ENCODE data around the gene COL6A6. TPM values are rescaled to one million over a fixed set of nuclear protein-coding genes. Genes with fewer than 3 reads are reported as not detected.
"Not testable (repeated sequence)": the region's sequence is repeated elsewhere in the genome, so short reads cannot be mapped to it uniquely, and the experiment has no call there.

COL6A6 gene
- total RNA-seq, 1 experiment from 2014 or later = not detected

GRCh38 chr3:130539005-130539404, 22.0 kb downstream of the COL6A6 start:
- intact Hi-C loops (cut with micrococcal nuclease; ENCODE audit: unreplicated experiment) = loop anchor here (1.0 kb wide), 1 partner anchor 263 kb away; no protein-coding TSS in a partner anchor
- Histone ChIP-seq H3K27ac (ENCODE audit: low read depth, low read length, poor library complexity, severe bottlenecking) (no peak overlapping the region), H3K27me3 (replicated peaks; ENCODE audit: insufficient read depth, low read depth, low read length, poor library complexity) (peaks cover 27% of the 10 kb centered on the region), H3K4me1 (ENCODE audit: insufficient read depth, low read length, poor library complexity, severe bottlenecking) (peaks cover 20% of the 10 kb centered on the region), H3K4me3 (ENCODE audit: low read depth, low read length, poor library complexity, severe bottlenecking) (no peak overlapping the region), H3K36me3 (ENCODE audit: insufficient read depth, low read length, poor library complexity, severe bottlenecking) (no peaks in the 10 kb centered on the region), H3K9me3 (ENCODE audit: low read depth, low read length, poor library complexity, severe bottlenecking) (no peaks in the 10 kb centered on the region)
- BruUV-seq (replicated peaks) = no TSS peak
- ChIA-PET POLR2A (ENCODE audit: low non-redundant PET) (no interaction called here), CTCF (interaction anchor here (2.2 kb wide), 1 partner anchor 263 kb away, joined by 10 read pairs; no protein-coding TSS in a partner anchor)
- TF ChIP-seq CTCF (conservative IDR thresholded peaks at IDR 0.05; ENCODE audit: low read depth, low read length) (peak; percentile 78), EZH2 (IDR thresholded peaks at IDR 0.05; ENCODE audit: borderline replicate concordance, low read depth, low read length, poor library complexity, severe bottlenecking) (no peak)
- peak; percentile 81 for DNase-seq (ENCODE audit: low spot score)

- intact Hi-C loops (cut with micrococcal nuclease; ENCODE audit: unreplicated experiment) = no loop called here
- TF ChIP-seq EZH2 (IDR thresholded peaks at IDR 0.05; ENCODE audit: borderline replicate concordance, low read depth, low read length, poor library complexity, severe bottlenecking) = no peak
- TF ChIP-seq CTCF (conservative IDR thresholded peaks at IDR 0.05; ENCODE audit: low read depth, low read length) = no peak
- no peaks in the 10 kb centered on the region for H3K9me3 ChIP-seq (ENCODE audit: low read depth, low read length, poor library complexity, severe bottlenecking)
- H3K36me3 ChIP-seq (ENCODE audit: insufficient read depth, low read length, poor library complexity, severe bottlenecking) = no peaks in the 10 kb centered on the region
- H3K27me3 ChIP-seq (replicated peaks; ENCODE audit: insufficient read depth, low read depth, low read length, poor library complexity) = no peaks in the 10 kb centered on the region
- BruUV-seq (replicated peaks) = no TSS peak
- H3K4me1 ChIP-seq (ENCODE audit: insufficient read depth, low read length, poor library complexity, severe bottlenecking) = peaks cover 6% of the 10 kb centered on the region
- no peak overlapping the region for H3K4me3 ChIP-seq (ENCODE audit: low read depth, low read length, poor library complexity, severe bottlenecking)
- no peak for DNase-seq (ENCODE audit: low spot score)
- ChIA-PET POLR2A (ENCODE audit: low non-redundant PET) (no interaction called here), CTCF (no interaction called here)
- no peak overlapping the region for H3K27ac ChIP-seq (ENCODE audit: low read depth, low read length, poor library complexity, severe bottlenecking)
Observed at GRCh38 chr3:130543322-130543721, 26.3 kb downstream of the COL6A6 start.

GRCh38 chr3:130546920-130547679, 30.1 kb downstream of the COL6A6 start:
- BruUV-seq (replicated peaks) = no TSS peak
- Histone ChIP-seq H3K27ac (ENCODE audit: low read depth, low read length, poor library complexity, severe bottlenecking) (no peak overlapping the region), H3K9me3 (ENCODE audit: low read depth, low read length, poor library complexity, severe bottlenecking) (no peaks in the 10 kb centered on the region), H3K4me1 (ENCODE audit: insufficient read depth, low read length, poor library complexity, severe bottlenecking) (no peaks in the 10 kb centered on the region), H3K36me3 (ENCODE audit: insufficient read depth, low read length, poor library complexity, severe bottlenecking) (no peaks in the 10 kb centered on the region), H3K4me3 (ENCODE audit: low read depth, low read length, poor library complexity, severe bottlenecking) (no peak overlapping the region), H3K27me3 (replicated peaks; ENCODE audit: insufficient read depth, low read depth, low read length, poor library complexity) (no peaks in the 10 kb centered on the region)
- ChIA-PET CTCF (no interaction called here), POLR2A (ENCODE audit: low non-redundant PET) (no interaction called here)
- no peak for DNase-seq (ENCODE audit: low spot score)
- TF ChIP-seq CTCF (conservative IDR thresholded peaks at IDR 0.05; ENCODE audit: low read depth, low read length) (no peak), EZH2 (IDR thresholded peaks at IDR 0.05; ENCODE audit: borderline replicate concordance, low read depth, low read length, poor library complexity, severe bottlenecking) (no peak)
- intact Hi-C loops (cut with micrococcal nuclease; ENCODE audit: unreplicated experiment) = no loop called here

GRCh38 chr3:130547680-130548065, 30.7 kb downstream of the COL6A6 start:
- H3K36me3 ChIP-seq (ENCODE audit: insufficient read depth, low read length, poor library complexity, severe bottlenecking); H3K4me3 ChIP-seq (ENCODE audit: low read depth, low read length, poor library complexity, severe bottlenecking); DNase-seq (ENCODE audit: low spot score); BruUV-seq (replicated peaks); CTCF ChIA-PET; H3K27me3 ChIP-seq (replicated peaks; ENCODE audit: insufficient read depth, low read depth, low read length, poor library complexity); H3K27ac ChIP-seq (ENCODE audit: low read depth, low read length, poor library complexity, severe bottlenecking); H3K4me1 ChIP-seq (ENCODE audit: insufficient read depth, low read length, poor library complexity, severe bottlenecking); H3K9me3 ChIP-seq (ENCODE audit: low read depth, low read length, poor library complexity, severe bottlenecking); POLR2A ChIA-PET (ENCODE audit: low non-redundant PET); intact Hi-C loops (cut with micrococcal nuclease; ENCODE audit: unreplicated experiment): not testable (repeated sequence)

Measured in A673 (cell line).